Kidney epithelial cell (primary cell): Measurements from ENCODE around the gene C16orf96. TPM values are rescaled to one million over a fixed set of nuclear protein-coding genes. Genes with fewer than 3 reads are reported as not detected.

ENCODE experiments used
- DNase-seq: peaks from one replicate; pipeline ENCODE4 v3.0.0-alpha.2; 2010; ENCODE audit warnings: low read depth
- H3K27me3 ChIP-seq: 2 replicates; pipeline ENCODE4 v1.6.0; 2011; ENCODE audit warnings: low read length; ENCODE audit not compliant: control insufficient read depth, insufficient read depth
- H3K36me3 ChIP-seq: 2 replicates; pipeline ENCODE4 v1.5.1; 2011; ENCODE audit warnings: low read length; ENCODE audit not compliant: control insufficient read depth, insufficient read depth
- H3K4me3 ChIP-seq: 2 replicates; pipeline ENCODE4 v1.5.1; 2011; ENCODE audit warnings: low read depth, mild to moderate bottlenecking, control low read depth, low read length
- CTCF ChIP-seq: IDR thresholded peaks from 2 replicates; pipeline ENCODE4 v1.5.1; 2011; ENCODE audit warnings: mild to moderate bottlenecking, moderate library complexity, low read length, control low read depth, inconsistent platforms; ENCODE audit not compliant: insufficient read depth, poor library complexity, severe bottlenecking
- total RNA-seq: library from RNA; depleted of rRNA; stranded (reverse); fragments of >200 nt; gene quantifications from 2 replicates; pipeline ENCODE4 v1.2.3, GENCODE V29; 2015

The C16orf96 gene
- total RNA-seq, 1 donor from 2014 or later: not detected

- Histone ChIP-seq H3K4me3 (no peak overlapping the region), H3K36me3 (no peaks in the 10 kb centered on the region), H3K27me3 (no peaks in the 10 kb centered on the region)
- no peak for TF ChIP-seq CTCF
- no peak for DNase-seq
These were observed 34.0 kb upstream of the C16orf96 start for GRCh38 chr16:4522051-4522581.

GRCh38 chr16:4523686-4524085 is 32.5 kb upstream of the C16orf96 start:
- H3K36me3 ChIP-seq: no peaks in the 10 kb centered on the region
- DNase-seq: no peak
- TF ChIP-seq CTCF: no peak
- H3K4me3 ChIP-seq: no peak overlapping the region
- H3K27me3 ChIP-seq: no peaks in the 10 kb centered on the region

GRCh38 chr16:4524571-4524970 is 31.6 kb upstream of the C16orf96 start:
- DNase-seq: no peak
- H3K4me3 ChIP-seq: no peak overlapping the region
- TF ChIP-seq CTCF: no peak
- no peaks in the 10 kb centered on the region for H3K36me3 ChIP-seq
- H3K27me3 ChIP-seq: no peaks in the 10 kb centered on the region

- no peak overlapping the region for H3K4me3 ChIP-seq
- no peaks in the 10 kb centered on the region for H3K27me3 ChIP-seq
- no peak for DNase-seq
- no peaks in the 10 kb centered on the region for H3K36me3 ChIP-seq
- TF ChIP-seq CTCF: no peak
These were observed 31.1 kb upstream of the C16orf96 start for GRCh38 chr16:4525069-4525468.

- Histone ChIP-seq H3K36me3 (no peaks in the 10 kb centered on the region), H3K27me3 (no peaks in the 10 kb centered on the region), H3K4me3 (no peak overlapping the region)
- DNase-seq: no peak
- TF ChIP-seq CTCF: no peak
These were observed 30.4 kb upstream of the C16orf96 start for GRCh38 chr16:4525634-4526277.
